ENCODE results near the gene ASB3. TPM values are rescaled to one million over a fixed set of nuclear protein-coding genes. Genes with fewer than 3 reads are reported as not detected.
"Not testable (repeated sequence)": the region's sequence is repeated elsewhere in the genome, so short reads cannot be mapped to it uniquely, and the experiment has no call there.

Gene ASB3
- total and polyA plus RNA-seq, 4 donors = 7.0 to 54.9 (median 18.1) TPM

DNA sequence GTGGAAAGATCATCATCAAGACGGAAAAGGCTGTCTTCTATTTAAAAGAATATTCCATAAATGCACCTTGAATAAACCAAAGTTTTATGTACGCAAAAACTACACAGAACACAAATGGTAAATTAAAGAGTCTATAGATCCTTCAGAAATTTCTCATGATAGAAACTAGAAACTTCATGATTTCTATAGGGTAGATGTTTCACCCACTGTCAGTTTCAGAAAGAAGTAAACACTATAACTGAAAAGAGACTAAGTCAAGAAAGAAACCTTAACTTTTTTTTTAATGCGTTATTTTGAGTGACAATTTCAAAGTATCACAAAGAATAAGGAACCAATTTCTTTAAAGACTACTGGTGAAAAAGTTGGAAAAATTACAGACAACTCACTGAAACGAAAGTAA lies 61.1 kb downstream of the ASB3 start:
- H3K36me3 ChIP-seq (ENCODE audit: control insufficient read depth in 4 of 4, insufficient read depth in 4 of 4, low read length in 4 of 4) = peaks cover 2 to 14% (median 5%) of the 10 kb centered on the region in 4 donors
- ATAC-seq (ENCODE audit: insufficient read depth, low FRiP score) = no peak
- peaks cover 0 to 3% (median 0%) of the 10 kb centered on the region in 4 donors for H3K9me3 ChIP-seq (ENCODE audit: control insufficient read depth in 4 of 4, insufficient read depth in 3 of 4, low read length in 3 of 4)
- H3K4me3 ChIP-seq = no peak overlapping the region
- DNase-seq = no peak
- H3K27me3 ChIP-seq (ENCODE audit: control insufficient read depth in 3 of 3, insufficient read depth in 3 of 3, low read length in 2 of 3) = no peaks in the 10 kb centered on the region
- no peaks in the 10 kb centered on the region for H3K4me1 ChIP-seq (ENCODE audit: control insufficient read depth in 5 of 5, insufficient read depth in 5 of 5, low read length in 5 of 5)
- H3K27ac ChIP-seq (ENCODE audit: low read depth in 1 of 2, low read length in 1 of 2) = no peak overlapping the region
- 93 to 96% methylated on average over 4 of the region's 4 CpGs for WGBS, 2 donors
- TF ChIP-seq, protein P1, sequence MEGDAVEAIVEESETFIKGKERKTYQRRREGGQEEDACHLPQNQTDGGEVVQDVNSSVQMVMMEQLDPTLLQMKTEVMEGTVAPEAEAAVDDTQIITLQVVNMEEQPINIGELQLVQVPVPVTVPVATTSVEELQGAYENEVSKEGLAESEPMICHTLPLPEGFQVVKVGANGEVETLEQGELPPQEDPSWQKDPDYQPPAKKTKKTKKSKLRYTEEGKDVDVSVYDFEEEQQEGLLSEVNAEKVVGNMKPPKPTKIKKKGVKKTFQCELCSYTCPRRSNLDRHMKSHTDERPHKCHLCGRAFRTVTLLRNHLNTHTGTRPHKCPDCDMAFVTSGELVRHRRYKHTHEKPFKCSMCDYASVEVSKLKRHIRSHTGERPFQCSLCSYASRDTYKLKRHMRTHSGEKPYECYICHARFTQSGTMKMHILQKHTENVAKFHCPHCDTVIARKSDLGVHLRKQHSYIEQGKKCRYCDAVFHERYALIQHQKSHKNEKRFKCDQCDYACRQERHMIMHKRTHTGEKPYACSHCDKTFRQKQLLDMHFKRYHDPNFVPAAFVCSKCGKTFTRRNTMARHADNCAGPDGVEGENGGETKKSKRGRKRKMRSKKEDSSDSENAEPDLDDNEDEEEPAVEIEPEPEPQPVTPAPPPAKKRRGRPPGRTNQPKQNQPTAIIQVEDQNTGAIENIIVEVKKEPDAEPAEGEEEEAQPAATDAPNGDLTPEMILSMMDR (IDR thresholded peaks at IDR 0.05; ENCODE audit: control extremely low read depth, extremely low read depth) = no peak
- no peak overlapping the region for H3K9ac ChIP-seq (ENCODE audit: insufficient read depth in 1 of 2, low read length in 2 of 2)

DNA sequence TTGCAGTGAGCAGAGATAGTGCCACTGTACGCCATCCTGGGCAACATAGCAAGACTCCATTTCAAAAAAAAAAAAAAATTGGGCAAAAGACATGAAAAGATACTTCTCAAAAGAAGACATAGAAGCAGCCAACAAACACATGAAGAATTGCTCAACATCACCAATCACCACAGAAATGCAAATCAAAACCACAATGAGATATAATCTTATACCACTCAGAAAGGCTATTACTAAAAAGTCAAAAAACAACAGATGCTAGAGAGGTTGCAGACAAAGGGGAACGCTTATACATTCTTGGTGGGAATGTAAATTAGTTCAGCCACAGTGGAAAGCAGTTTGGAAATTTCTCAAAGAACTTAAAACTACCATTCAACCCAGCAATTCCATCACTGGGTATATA lies 62.2 kb downstream of the ASB3 start:
- Histone ChIP-seq H3K4me1 (ENCODE audit: control insufficient read depth in 5 of 5, insufficient read depth in 5 of 5, low read length in 5 of 5) (no peaks in the 10 kb centered on the region), H3K27ac (ENCODE audit: low read depth in 1 of 2, low read length in 1 of 2) (no peak overlapping the region), H3K36me3 (ENCODE audit: control insufficient read depth in 4 of 4, insufficient read depth in 4 of 4, low read length in 4 of 4) (peaks cover 2 to 8% (median 6%) of the 10 kb centered on the region in 4 donors), H3K9ac (ENCODE audit: insufficient read depth in 1 of 2, low read length in 2 of 2) (no peak overlapping the region), H3K4me3 (no peak overlapping the region), H3K9me3 (ENCODE audit: control insufficient read depth in 4 of 4, insufficient read depth in 3 of 4, low read length in 3 of 4) (peaks cover 0 to 3% (median 0%) of the 10 kb centered on the region in 4 donors), H3K27me3 (ENCODE audit: control insufficient read depth in 3 of 3, insufficient read depth in 3 of 3, low read length in 2 of 3) (no peaks in the 10 kb centered on the region)
- ATAC-seq (ENCODE audit: insufficient read depth, low FRiP score) (no peak), DNase-seq (no peak)
- WGBS, 2 donors = 69 to 86% methylated on average over 2 of the region's 2 CpGs
- TF ChIP-seq, protein P1 (IDR thresholded peaks at IDR 0.05; ENCODE audit: control extremely low read depth, extremely low read depth) = no peak

DNA sequence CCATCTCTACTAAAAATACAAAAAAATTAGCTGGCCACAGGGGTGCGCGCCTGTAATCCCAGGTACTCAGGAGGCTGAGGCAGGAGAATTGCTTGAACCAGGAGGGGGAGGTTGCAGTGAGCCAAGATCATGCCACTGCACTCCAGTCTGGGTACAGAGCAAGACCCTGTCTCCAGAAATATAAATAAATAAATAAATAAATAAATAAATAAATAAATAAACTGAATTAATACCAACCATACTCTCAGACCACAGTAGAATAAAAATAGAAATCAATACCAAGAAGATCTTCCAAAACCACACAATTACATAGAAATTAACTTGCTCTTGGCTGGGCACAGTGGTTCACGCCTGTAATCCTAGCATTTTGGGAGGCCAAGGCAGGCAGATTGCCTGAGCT lies 65.8 kb downstream of the ASB3 start:
- 94 to 99% methylated on average over 3 of the region's 3 CpGs for WGBS, 2 donors
- not testable (repeated sequence) for H3K4me3 ChIP-seq; H3K9me3 ChIP-seq (ENCODE audit: control insufficient read depth in 4 of 4, insufficient read depth in 3 of 4, low read length in 3 of 4); H3K4me1 ChIP-seq (ENCODE audit: control insufficient read depth in 5 of 5, insufficient read depth in 5 of 5, low read length in 5 of 5); DNase-seq; H3K9ac ChIP-seq (ENCODE audit: insufficient read depth in 1 of 2, low read length in 2 of 2); ATAC-seq (ENCODE audit: insufficient read depth, low FRiP score); H3K27ac ChIP-seq (ENCODE audit: low read depth in 1 of 2, low read length in 1 of 2); H3K27me3 ChIP-seq (ENCODE audit: control insufficient read depth in 3 of 3, insufficient read depth in 3 of 3, low read length in 2 of 3)
- peaks cover 4 to 11% (median 7%) of the 10 kb centered on the region in 4 donors for H3K36me3 ChIP-seq (ENCODE audit: control insufficient read depth in 4 of 4, insufficient read depth in 4 of 4, low read length in 4 of 4)

DNA sequence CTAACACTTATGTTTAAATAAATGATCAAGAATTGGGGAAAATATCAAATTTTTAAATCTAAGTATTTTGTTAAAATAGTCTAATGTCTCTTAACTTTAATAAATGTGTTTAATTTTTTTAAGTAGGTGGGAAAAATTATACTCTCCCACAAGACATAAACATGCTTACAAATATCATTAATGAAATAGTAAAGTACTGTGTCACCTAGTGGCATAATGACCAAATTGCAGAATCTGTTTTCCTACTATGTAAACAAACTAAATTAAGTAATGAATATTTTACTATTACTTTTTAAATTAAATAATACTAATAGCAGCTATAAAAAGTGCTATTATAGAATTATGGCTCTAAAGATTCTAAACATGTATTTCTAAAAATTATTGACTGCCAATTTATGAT lies 71.2 kb downstream of the ASB3 start:
- no peak overlapping the region for H3K4me3 ChIP-seq

More for the DNA sequence above, 71.2 kb downstream of the ASB3 start:
- DNase-seq (peak in 2 of 3 donors; percentile 23 to 25), ATAC-seq (ENCODE audit: insufficient read depth, low FRiP score) (no peak)
- H3K36me3 ChIP-seq (ENCODE audit: control insufficient read depth in 4 of 4, insufficient read depth in 4 of 4, low read length in 4 of 4) = peaks cover 4 to 11% (median 6%) of the 10 kb centered on the region in 4 donors
- no peak overlapping the region for H3K9ac ChIP-seq (ENCODE audit: insufficient read depth in 1 of 2, low read length in 2 of 2)
- peaks cover 0 to 4% (median 0%) of the 10 kb centered on the region in 4 donors for H3K9me3 ChIP-seq (ENCODE audit: control insufficient read depth in 4 of 4, insufficient read depth in 3 of 4, low read length in 3 of 4)
- no peaks in the 10 kb centered on the region for H3K27me3 ChIP-seq (ENCODE audit: control insufficient read depth in 3 of 3, insufficient read depth in 3 of 3, low read length in 2 of 3)
- H3K4me1 ChIP-seq (ENCODE audit: control insufficient read depth in 5 of 5, insufficient read depth in 5 of 5, low read length in 5 of 5) = no peaks in the 10 kb centered on the region
- no peak overlapping the region for H3K27ac ChIP-seq (ENCODE audit: low read depth in 1 of 2, low read length in 1 of 2)
- TF ChIP-seq, protein P1 (IDR thresholded peaks at IDR 0.05; ENCODE audit: control extremely low read depth, extremely low read depth) = no peak
